ENCODE measurements around the gene ATP6V1G3. TPM values are rescaled to one million over a fixed set of nuclear protein-coding genes. Genes with fewer than 3 reads are reported as not detected.

The ATP6V1G3 gene
- total and polyA plus RNA-seq, 2 donors (not counting 1 experiment from before 2014, with no cell fraction given) = not detected

- H2AFZ ChIP-seq (ENCODE audit: insufficient read depth, low read depth, low read length, poor library complexity, severe bottlenecking) = no peak overlapping the region
- POLR2A ChIA-PET = no interaction called here
- no peak overlapping the region for H3K4me3 ChIP-seq (ENCODE audit: control extremely low read depth in 1 of 5, extremely low read depth in 1 of 5, insufficient read depth in 1 of 5, low read depth in 2 of 5, low read length in 4 of 5)
- whole genome bisulfite sequencing (ENCODE audit: insufficient coverage) = 67% methylated on average over 1 of the region's 3 CpGs
- Mint-ChIP-seq H3K4me3 (no peak overlapping the region), H3K27ac (no peak overlapping the region), H3K27me3 (no peaks in the 10 kb centered on the region), H3K9me3 (ENCODE audit: insufficient read depth) (no peaks in the 10 kb centered on the region), H3K4me1 (peaks cover 2% of the 10 kb centered on the region)
- no peak overlapping the region for H3K9ac ChIP-seq (ENCODE audit: low read length)
- no peaks in the 10 kb centered on the region for H3K79me2 ChIP-seq (ENCODE audit: control insufficient read depth, insufficient read depth, low read length)
- H3K27me3 ChIP-seq (replicated peaks in 1 of 4; ENCODE audit: control extremely low read depth in 1 of 4, control insufficient read depth in 3 of 4, insufficient read depth in 4 of 4, low read length in 3 of 4) = no peaks in the 10 kb centered on the region
- peaks cover 0 to 5% (median 0%) of the 10 kb centered on the region in 3 donors for H3K9me3 ChIP-seq (ENCODE audit: control extremely low read depth in 1 of 3, control insufficient read depth in 2 of 3, insufficient read depth in 1 of 3, low read length in 2 of 3)
- no peak for ATAC-seq (ENCODE audit: low read depth)
- intact Hi-C loops (cut with micrococcal nuclease) = no loop called here
- CTCF ChIA-PET = no interaction called here
- H3K4me1 ChIP-seq (ENCODE audit: control insufficient read depth in 2 of 2, insufficient read depth in 2 of 2, low read length in 2 of 2) = no peaks in the 10 kb centered on the region
- H3K27ac ChIP-seq (ENCODE audit: low read length in 2 of 2) = no peak overlapping the region
- no peak for DNase-seq
- no peak for TF ChIP-seq EZH2 (IDR thresholded peaks at IDR 0.05; ENCODE audit: borderline replicate concordance, insufficient read depth, low read depth, low read length, poor library complexity, severe bottlenecking)
- no peak for TF ChIP-seq CTCF (IDR thresholded peaks at IDR 0.05)
- H4K20me1 ChIP-seq (ENCODE audit: control insufficient read depth, insufficient read depth, low read length, poor library complexity, severe bottlenecking) = no peaks in the 10 kb centered on the region
- H3K36me3 ChIP-seq (replicated peaks in 1 of 2; ENCODE audit: control extremely low read depth in 1 of 2, control insufficient read depth in 1 of 2, extremely low read depth in 1 of 2, insufficient read depth in 2 of 2, low read length in 1 of 2) = no peaks in the 10 kb centered on the region
- H3K4me2 ChIP-seq (replicated peaks; ENCODE audit: low read depth, low read length, poor library complexity, severe bottlenecking) = no peak overlapping the region
These were observed 48.9 kb downstream of the ATP6V1G3 start for GRCh38 chr1:198491596-198491995.

- ChIA-PET POLR2A (no interaction called here), CTCF (no interaction called here)
These were observed 49.5 kb downstream of the ATP6V1G3 start for GRCh38 chr1:198491028-198491427.

More at GRCh38 chr1:198491028-198491427, 49.5 kb downstream of the ATP6V1G3 start:
- WGBS (ENCODE audit: insufficient coverage) = 98% methylated on average over 4 of the region's 6 CpGs
- Histone ChIP-seq H3K4me3 (ENCODE audit: control extremely low read depth in 1 of 5, extremely low read depth in 1 of 5, insufficient read depth in 1 of 5, low read depth in 2 of 5, low read length in 4 of 5) (no peak overlapping the region), H3K9ac (ENCODE audit: low read length) (no peak overlapping the region), H3K27ac (ENCODE audit: low read length in 2 of 2) (no peak overlapping the region), H3K36me3 (replicated peaks in 1 of 2; ENCODE audit: control extremely low read depth in 1 of 2, control insufficient read depth in 1 of 2, extremely low read depth in 1 of 2, insufficient read depth in 2 of 2, low read length in 1 of 2) (no peaks in the 10 kb centered on the region), H3K4me1 (ENCODE audit: control insufficient read depth in 2 of 2, insufficient read depth in 2 of 2, low read length in 2 of 2) (no peaks in the 10 kb centered on the region), H3K4me2 (replicated peaks; ENCODE audit: low read depth, low read length, poor library complexity, severe bottlenecking) (no peak overlapping the region), H3K9me3 (ENCODE audit: control extremely low read depth in 1 of 3, control insufficient read depth in 2 of 3, insufficient read depth in 1 of 3, low read length in 2 of 3) (peaks cover 0 to 5% (median 0%) of the 10 kb centered on the region in 3 donors), H3K27me3 (replicated peaks in 1 of 4; ENCODE audit: control extremely low read depth in 1 of 4, control insufficient read depth in 3 of 4, insufficient read depth in 4 of 4, low read length in 3 of 4) (no peaks in the 10 kb centered on the region), H3K79me2 (ENCODE audit: control insufficient read depth, insufficient read depth, low read length) (no peaks in the 10 kb centered on the region), H4K20me1 (ENCODE audit: control insufficient read depth, insufficient read depth, low read length, poor library complexity, severe bottlenecking) (no peaks in the 10 kb centered on the region), H2AFZ (ENCODE audit: insufficient read depth, low read depth, low read length, poor library complexity, severe bottlenecking) (no peak overlapping the region)
- Mint-ChIP-seq H3K4me1 (peaks cover 2% of the 10 kb centered on the region), H3K27ac (no peak overlapping the region), H3K27me3 (no peaks in the 10 kb centered on the region), H3K9me3 (ENCODE audit: insufficient read depth) (no peaks in the 10 kb centered on the region), H3K4me3 (no peak overlapping the region)
- TF ChIP-seq CTCF (IDR thresholded peaks at IDR 0.05) (no peak), EZH2 (IDR thresholded peaks at IDR 0.05; ENCODE audit: borderline replicate concordance, insufficient read depth, low read depth, low read length, poor library complexity, severe bottlenecking) (no peak)
- ATAC-seq (ENCODE audit: low read depth) = no peak
- intact Hi-C loops (cut with micrococcal nuclease) = no loop called here
- no peak for DNase-seq

Data from B cell (primary cell).